Activated CD8-positive, alpha-beta memory T cell treated with anti-CD3 and anti-CD28 coated beads for 4 hours (primary cell): ENCODE measurements around the gene MAGIX.
"Not testable (repeated sequence)": the region's sequence is repeated elsewhere in the genome, so short reads cannot be mapped to it uniquely, and the experiment has no call there.

Experiments used
- DNase-seq, 2 donors: peaks; one replicate each; pipeline ENCODE4 v3.0.0-alpha.2; 2020; ENCODE audit warnings: low read depth in 2 of 2

MAGIX gene

GRCh38 chrX:49162620-49163019 lies at the start of gene MAGIX:
Gene MAGIX, plus strand, starts transcription at chrX:49162758. Its CDS starts 132 bp downstream, at chrX:49162890.
- no peak for DNase-seq

- no peak for DNase-seq
These were observed 46.5 kb upstream of the MAGIX start for GRCh38 chrX:49116076-49116475.

- DNase-seq = no peak
These were observed 45.8 kb upstream of the MAGIX start for GRCh38 chrX:49116716-49117115.

GRCh38 chrX:49117581-49117980 lies 45.0 kb upstream of the MAGIX start:
- DNase-seq = no peak

GRCh38 chrX:49120091-49120490 lies 42.5 kb upstream of the MAGIX start:
- no peak for DNase-seq

- no peak for DNase-seq
These were observed 40.1 kb upstream of the MAGIX start for GRCh38 chrX:49122499-49122898.

GRCh38 chrX:49127742-49128258 lies 34.8 kb upstream of the MAGIX start:
- not testable (repeated sequence) for DNase-seq

- no peak for DNase-seq
These were observed 33.1 kb upstream of the MAGIX start for GRCh38 chrX:49129427-49129826.

GRCh38 chrX:49132275-49132674 lies 30.3 kb upstream of the MAGIX start:
- not testable (repeated sequence) for DNase-seq

GRCh38 chrX:49133759-49134158 lies 28.8 kb upstream of the MAGIX start:
- DNase-seq = no peak

GRCh38 chrX:49137492-49137891 lies 25.1 kb upstream of the MAGIX start:
- no peak for DNase-seq

- no peak for DNase-seq
These were observed 22.8 kb upstream of the MAGIX start for GRCh38 chrX:49139713-49140112.

GRCh38 chrX:49142264-49142663 lies 20.3 kb upstream of the MAGIX start:
- DNase-seq = not testable (repeated sequence)

- DNase-seq = not testable (repeated sequence)
These were observed 19.4 kb upstream of the MAGIX start for GRCh38 chrX:49143154-49143553.

GRCh38 chrX:49147282-49147681 lies 15.3 kb upstream of the MAGIX start:
- no peak for DNase-seq

GRCh38 chrX:49147936-49148335 lies 14.6 kb upstream of the MAGIX start:
- DNase-seq = no peak

- DNase-seq = not testable (repeated sequence)
These were observed 14.0 kb upstream of the MAGIX start for GRCh38 chrX:49148390-49149100.

- not testable (repeated sequence) for DNase-seq
These were observed 13.3 kb upstream of the MAGIX start for GRCh38 chrX:49149291-49149690.

- no peak for DNase-seq
These were observed 9.1 kb upstream of the MAGIX start for GRCh38 chrX:49153467-49153866.

- no peak for DNase-seq
These were observed 7.2 kb upstream of the MAGIX start for GRCh38 chrX:49155243-49155899.

GRCh38 chrX:49155900-49156837 lies 6.4 kb upstream of the MAGIX start:
- DNase-seq = peak; percentile 63 to 69

- DNase-seq = no peak
These were observed 5.4 kb upstream of the MAGIX start for GRCh38 chrX:49157194-49157593.
